Measurements from ENCODE around the gene POLQ.

GRCh38 chr3:121504618-121505017 is 41.2 kb downstream of the POLQ start:
- TF ChIP-seq, protein P1, sequence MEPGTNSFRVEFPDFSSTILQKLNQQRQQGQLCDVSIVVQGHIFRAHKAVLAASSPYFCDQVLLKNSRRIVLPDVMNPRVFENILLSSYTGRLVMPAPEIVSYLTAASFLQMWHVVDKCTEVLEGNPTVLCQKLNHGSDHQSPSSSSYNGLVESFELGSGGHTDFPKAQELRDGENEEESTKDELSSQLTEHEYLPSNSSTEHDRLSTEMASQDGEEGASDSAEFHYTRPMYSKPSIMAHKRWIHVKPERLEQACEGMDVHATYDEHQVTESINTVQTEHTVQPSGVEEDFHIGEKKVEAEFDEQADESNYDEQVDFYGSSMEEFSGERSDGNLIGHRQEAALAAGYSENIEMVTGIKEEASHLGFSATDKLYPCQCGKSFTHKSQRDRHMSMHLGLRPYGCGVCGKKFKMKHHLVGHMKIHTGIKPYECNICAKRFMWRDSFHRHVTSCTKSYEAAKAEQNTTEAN (CRISPR knock-in tag; IDR thresholded peaks at IDR 0.05), result no peak
- TF ChIP-seq, protein P2, sequence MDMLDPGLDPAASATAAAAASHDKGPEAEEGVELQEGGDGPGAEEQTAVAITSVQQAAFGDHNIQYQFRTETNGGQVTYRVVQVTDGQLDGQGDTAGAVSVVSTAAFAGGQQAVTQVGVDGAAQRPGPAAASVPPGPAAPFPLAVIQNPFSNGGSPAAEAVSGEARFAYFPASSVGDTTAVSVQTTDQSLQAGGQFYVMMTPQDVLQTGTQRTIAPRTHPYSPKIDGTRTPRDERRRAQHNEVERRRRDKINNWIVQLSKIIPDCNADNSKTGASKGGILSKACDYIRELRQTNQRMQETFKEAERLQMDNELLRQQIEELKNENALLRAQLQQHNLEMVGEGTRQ (CRISPR knock-in tag; IDR thresholded peaks at IDR 0.05), result no peak
